Panc1 (cell line): ENCODE data around the gene HFE.

Experiments
- POLR2AphosphoS5 ChIP-seq: IDR thresholded peaks from 2 replicates; pipeline ENCODE4 v1.6.1; 2012; ENCODE audit warnings: mild to moderate bottlenecking, low read depth, low read length, moderate library complexity
- SIN3A ChIP-seq: IDR thresholded peaks from 2 replicates; pipeline ENCODE4 v1.6.1; 2012; ENCODE audit warnings: low read depth, mild to moderate bottlenecking, low read length, moderate library complexity, borderline replicate concordance; ENCODE audit not compliant: insufficient read depth
- TF ChIP-seq, protein P1 (sequence below): fragments of 450-650 bp; IDR thresholded peaks from 2 replicates; pipeline ENCODE4 v1.5.1; 2017; ENCODE audit warnings: mild to moderate bottlenecking
- TF ChIP-seq, protein P2 (sequence below), 2 experiments: IDR thresholded peaks; 2 replicates each; pipeline ENCODE4 v1.6.1; 2011 to 2012; ENCODE audit warnings: low read depth in 2 of 2, control low read depth in 1 of 2, low read length in 1 of 2, mild to moderate bottlenecking in 1 of 2, moderate library complexity in 1 of 2; ENCODE audit not compliant: insufficient read depth in 1 of 2

DNA sequence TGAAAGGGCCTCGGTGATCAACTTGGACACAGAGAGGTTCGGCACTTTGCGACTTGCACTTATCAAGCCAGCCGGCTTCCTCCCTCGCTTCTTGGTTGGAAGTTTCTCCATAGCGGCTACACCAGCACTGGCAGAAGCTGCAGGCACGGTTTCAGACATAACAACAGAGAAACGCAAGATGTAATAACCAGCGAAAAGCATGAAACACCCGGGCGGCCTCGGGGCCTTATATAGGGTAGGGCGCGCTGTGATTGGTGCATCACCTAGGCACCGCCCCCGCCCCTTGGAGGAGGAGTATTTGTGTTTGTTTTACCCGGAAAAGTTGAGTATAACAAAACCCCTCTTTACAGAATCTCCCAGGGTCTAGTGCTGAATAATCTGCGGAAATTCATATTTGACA, 20.7 kb downstream of the HFE start:
- TF ChIP-seq, protein P1, sequence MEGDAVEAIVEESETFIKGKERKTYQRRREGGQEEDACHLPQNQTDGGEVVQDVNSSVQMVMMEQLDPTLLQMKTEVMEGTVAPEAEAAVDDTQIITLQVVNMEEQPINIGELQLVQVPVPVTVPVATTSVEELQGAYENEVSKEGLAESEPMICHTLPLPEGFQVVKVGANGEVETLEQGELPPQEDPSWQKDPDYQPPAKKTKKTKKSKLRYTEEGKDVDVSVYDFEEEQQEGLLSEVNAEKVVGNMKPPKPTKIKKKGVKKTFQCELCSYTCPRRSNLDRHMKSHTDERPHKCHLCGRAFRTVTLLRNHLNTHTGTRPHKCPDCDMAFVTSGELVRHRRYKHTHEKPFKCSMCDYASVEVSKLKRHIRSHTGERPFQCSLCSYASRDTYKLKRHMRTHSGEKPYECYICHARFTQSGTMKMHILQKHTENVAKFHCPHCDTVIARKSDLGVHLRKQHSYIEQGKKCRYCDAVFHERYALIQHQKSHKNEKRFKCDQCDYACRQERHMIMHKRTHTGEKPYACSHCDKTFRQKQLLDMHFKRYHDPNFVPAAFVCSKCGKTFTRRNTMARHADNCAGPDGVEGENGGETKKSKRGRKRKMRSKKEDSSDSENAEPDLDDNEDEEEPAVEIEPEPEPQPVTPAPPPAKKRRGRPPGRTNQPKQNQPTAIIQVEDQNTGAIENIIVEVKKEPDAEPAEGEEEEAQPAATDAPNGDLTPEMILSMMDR = no peak
- TF ChIP-seq, protein P2, sequence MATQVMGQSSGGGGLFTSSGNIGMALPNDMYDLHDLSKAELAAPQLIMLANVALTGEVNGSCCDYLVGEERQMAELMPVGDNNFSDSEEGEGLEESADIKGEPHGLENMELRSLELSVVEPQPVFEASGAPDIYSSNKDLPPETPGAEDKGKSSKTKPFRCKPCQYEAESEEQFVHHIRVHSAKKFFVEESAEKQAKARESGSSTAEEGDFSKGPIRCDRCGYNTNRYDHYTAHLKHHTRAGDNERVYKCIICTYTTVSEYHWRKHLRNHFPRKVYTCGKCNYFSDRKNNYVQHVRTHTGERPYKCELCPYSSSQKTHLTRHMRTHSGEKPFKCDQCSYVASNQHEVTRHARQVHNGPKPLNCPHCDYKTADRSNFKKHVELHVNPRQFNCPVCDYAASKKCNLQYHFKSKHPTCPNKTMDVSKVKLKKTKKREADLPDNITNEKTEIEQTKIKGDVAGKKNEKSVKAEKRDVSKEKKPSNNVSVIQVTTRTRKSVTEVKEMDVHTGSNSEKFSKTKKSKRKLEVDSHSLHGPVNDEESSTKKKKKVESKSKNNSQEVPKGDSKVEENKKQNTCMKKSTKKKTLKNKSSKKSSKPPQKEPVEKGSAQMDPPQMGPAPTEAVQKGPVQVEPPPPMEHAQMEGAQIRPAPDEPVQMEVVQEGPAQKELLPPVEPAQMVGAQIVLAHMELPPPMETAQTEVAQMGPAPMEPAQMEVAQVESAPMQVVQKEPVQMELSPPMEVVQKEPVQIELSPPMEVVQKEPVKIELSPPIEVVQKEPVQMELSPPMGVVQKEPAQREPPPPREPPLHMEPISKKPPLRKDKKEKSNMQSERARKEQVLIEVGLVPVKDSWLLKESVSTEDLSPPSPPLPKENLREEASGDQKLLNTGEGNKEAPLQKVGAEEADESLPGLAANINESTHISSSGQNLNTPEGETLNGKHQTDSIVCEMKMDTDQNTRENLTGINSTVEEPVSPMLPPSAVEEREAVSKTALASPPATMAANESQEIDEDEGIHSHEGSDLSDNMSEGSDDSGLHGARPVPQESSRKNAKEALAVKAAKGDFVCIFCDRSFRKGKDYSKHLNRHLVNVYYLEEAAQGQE (IDR thresholded peaks at IDR 0.05; ENCODE audit: insufficient read depth in 1 of 2, low read depth in 2 of 2, low read length in 1 of 2) = no peak
- TF ChIP-seq POLR2AphosphoS5 = no peak
- TF ChIP-seq SIN3A = no peak
